ENCODE data around the gene TNNT1. TPM values are rescaled to one million over a fixed set of nuclear protein-coding genes. Genes with fewer than 3 reads are reported as not detected.
"Not testable (repeated sequence)": the region's sequence is repeated elsewhere in the genome, so short reads cannot be mapped to it uniquely, and the experiment has no call there.

The TNNT1 gene
- polyA plus RNA-seq, 1 donor from 2014 or later, result 6.2 TPM

GRCh38 chr19:55172741-55173140 is 23.7 kb upstream of the TNNT1 start:
- Histone ChIP-seq H3K4me2 (ENCODE audit: low read length) (no peak overlapping the region), H3F3A (ENCODE audit: insufficient read depth, low read length, poor library complexity, severe bottlenecking) (no peaks in the 10 kb centered on the region), H3K9me3 (ENCODE audit: low read length) (no peaks in the 10 kb centered on the region), H2AFZ (ENCODE audit: low read depth, low read length) (no peak overlapping the region), H3K36me3 (ENCODE audit: insufficient read depth, low read length) (peaks cover 2% of the 10 kb centered on the region), H3K79me2 (replicated peaks; ENCODE audit: insufficient read depth, low read length) (no peaks in the 10 kb centered on the region), H4K20me1 (ENCODE audit: insufficient read depth) (peaks cover 4% of the 10 kb centered on the region), H3K27ac (ENCODE audit: low read length) (no peak overlapping the region), H3K4me3 (ENCODE audit: low read length) (no peak overlapping the region), H3K9ac (ENCODE audit: low read length) (no peak overlapping the region), H3K9me2 (ENCODE audit: insufficient read depth, low read length) (no peaks in the 10 kb centered on the region), H3K27me3 (ENCODE audit: insufficient read depth, low read depth, low read length) (peaks cover 18% of the 10 kb centered on the region)
- TF ChIP-seq POLR2AphosphoS5 (IDR thresholded peaks at IDR 0.05), result no peak
- TF ChIP-seq MXI1 (conservative IDR thresholded peaks at IDR 0.05; ENCODE audit: poor library complexity, severe bottlenecking), result no peak
- no peak for TF ChIP-seq RAD21 (conservative IDR thresholded peaks at IDR 0.05)

GRCh38 chr19:55172318-55172717 is 23.3 kb upstream of the TNNT1 start:
- not testable (repeated sequence) for H3K4me2 ChIP-seq (ENCODE audit: low read length); H3K9me2 ChIP-seq (ENCODE audit: insufficient read depth, low read length)

GRCh38 chr19:55171440-55171839 is 22.4 kb upstream of the TNNT1 start:
- no peaks in the 10 kb centered on the region for H3F3A ChIP-seq (ENCODE audit: insufficient read depth, low read length, poor library complexity, severe bottlenecking)
- TF ChIP-seq CTCF (IDR thresholded peaks at IDR 0.05; ENCODE audit: poor library complexity, severe bottlenecking), result no peak
- TF ChIP-seq RAD21 (conservative IDR thresholded peaks at IDR 0.05), result no peak
- no peak for TF ChIP-seq EZH2 (IDR thresholded peaks at IDR 0.05; ENCODE audit: borderline replicate concordance, insufficient read depth, low read length, poor library complexity, severe bottlenecking)
- TF ChIP-seq MXI1 (conservative IDR thresholded peaks at IDR 0.05; ENCODE audit: poor library complexity, severe bottlenecking), result no peak
- TF ChIP-seq SMC3 (conservative IDR thresholded peaks at IDR 0.05; ENCODE audit: poor library complexity), result no peak
- no peak for TF ChIP-seq TAF1 (IDR thresholded peaks at IDR 0.05; ENCODE audit: low read depth)
- no peak for TF ChIP-seq REST (IDR thresholded peaks at IDR 0.05; ENCODE audit: borderline replicate concordance)
- no peak for TF ChIP-seq EP300 (conservative IDR thresholded peaks at IDR 0.05; ENCODE audit: poor library complexity, severe bottlenecking)
- no peak for TF ChIP-seq POLR2AphosphoS5 (IDR thresholded peaks at IDR 0.05)
- H3K27me3 ChIP-seq (ENCODE audit: insufficient read depth, low read depth, low read length), result peaks cover 18% of the 10 kb centered on the region
- H3K9me2 ChIP-seq (ENCODE audit: insufficient read depth, low read length), result no peaks in the 10 kb centered on the region
- no peaks in the 10 kb centered on the region for H3K36me3 ChIP-seq (ENCODE audit: insufficient read depth, low read length)
- H4K20me1 ChIP-seq (ENCODE audit: insufficient read depth), result peaks cover 4% of the 10 kb centered on the region
- no peak overlapping the region for H2AFZ ChIP-seq (ENCODE audit: low read depth, low read length)
- no peak overlapping the region for H3K4me3 ChIP-seq (ENCODE audit: low read length)
- no peak overlapping the region for H3K27ac ChIP-seq (ENCODE audit: low read length)
- H3K9ac ChIP-seq (ENCODE audit: low read length), result no peak overlapping the region
- H3K79me2 ChIP-seq (replicated peaks; ENCODE audit: insufficient read depth, low read length), result no peaks in the 10 kb centered on the region
- H3K9me3 ChIP-seq (ENCODE audit: low read length), result no peaks in the 10 kb centered on the region
- H3K4me2 ChIP-seq (ENCODE audit: low read length), result no peak overlapping the region

More at GRCh38 chr19:55172318-55172717, 23.3 kb upstream of the TNNT1 start:
- H3K36me3 ChIP-seq (ENCODE audit: insufficient read depth, low read length); H4K20me1 ChIP-seq (ENCODE audit: insufficient read depth); H3K79me2 ChIP-seq (replicated peaks; ENCODE audit: insufficient read depth, low read length); H3K9me3 ChIP-seq (ENCODE audit: low read length); H2AFZ ChIP-seq (ENCODE audit: low read depth, low read length); H3K4me3 ChIP-seq (ENCODE audit: low read length); H3K27ac ChIP-seq (ENCODE audit: low read length); H3K9ac ChIP-seq (ENCODE audit: low read length); H3F3A ChIP-seq (ENCODE audit: insufficient read depth, low read length, poor library complexity, severe bottlenecking): not testable (repeated sequence)
- H3K27me3 ChIP-seq (ENCODE audit: insufficient read depth, low read depth, low read length), result peaks cover 18% of the 10 kb centered on the region

All from neural cell (in vitro differentiated cells).